Upper lobe of left lung (tissue), 6 donors: ENCODE measurements around the gene SEPTIN1. TPM values are rescaled to one million over a fixed set of nuclear protein-coding genes. Genes with fewer than 3 reads are reported as not detected.

Source experiments
- ATAC-seq, 2 donors: fragments of 200-7000 bp; cut with Tn5 transposase; one replicate each; pipeline ENCODE4 v1.9.1; 2022; ENCODE audit warnings: mild to moderate bottlenecking in 2 of 2, moderate library complexity in 2 of 2; ENCODE audit not compliant: low FRiP score in 2 of 2
- DNase-seq, 2 donors: peaks; one replicate each; pipeline ENCODE4 v3.0.0-alpha.2; 2019 to 2020
- H3K27ac ChIP-seq, 4 donors: fragments of 200-600 bp; sonication (generic); one replicate each; pipeline ENCODE4 v1.5.1; 2016 to 2019
- H3K27me3 ChIP-seq, 4 donors: fragments of 200-600 bp; sonication (generic); one replicate each; pipeline ENCODE4 v1.5.1; 2017 to 2019
- H3K36me3 ChIP-seq, 4 donors: fragments of 200-600 bp; sonication (generic); one replicate each; pipeline ENCODE4 v1.5.1; 2016 to 2019
- H3K4me1 ChIP-seq, 4 donors: fragments of 200-600 bp; sonication (generic); one replicate each; pipeline ENCODE4 v1.5.1; 2018 to 2019
- H3K4me3 ChIP-seq, 4 donors: fragments of 200-600 bp; sonication (generic); one replicate each; pipeline ENCODE4 v1.5.1; 2017 to 2019; ENCODE audit warnings: mild to moderate bottlenecking in 2 of 4, moderate library complexity in 1 of 4
- H3K9me3 ChIP-seq, 4 donors: fragments of 200-600 bp; sonication (generic); one replicate each; pipeline ENCODE4 v1.5.1; 2018 to 2019
- CTCF ChIP-seq, 6 experiments: fragments of 450-650 bp in 4 of 6; fragments of 200-600 bp in 2 of 6; sonication (generic) in 2 of 6; IDR thresholded peaks; one replicate each; pipeline ENCODE4 v1.5.1; 2016 to 2019; ENCODE audit warnings: antibody characterized with exemption in 6 of 6
- EP300 ChIP-seq, 4 donors: sonication (generic); formaldehyde crosslinking; IDR thresholded peaks; one replicate each; pipeline ENCODE4 v1.5.1; 2017; ENCODE audit warnings: antibody characterized with exemption in 4 of 4, control low read depth in 2 of 4
- POLR2A ChIP-seq, 4 donors: fragments of 450-650 bp; IDR thresholded peaks; one replicate each; pipeline ENCODE4 v1.5.1; 2016 to 2017; ENCODE audit warnings: antibody characterized with exemption in 4 of 4, mild to moderate bottlenecking in 2 of 4
- POLR2AphosphoS5 ChIP-seq, 2 donors: sonication (generic); formaldehyde crosslinking; IDR thresholded peaks; one replicate each; pipeline ENCODE4 v1.5.1; 2017; ENCODE audit warnings: antibody characterized with exemption in 2 of 2
- WGBS, 2 donors: methylation state at CpG; one replicate each; pipeline ENCODE4 v1.1.5; 2017 to 2018; 5-methylcytosine and 5-hydroxymethylcytosine counted together
- total RNA-seq, 6 donors: library from RNA; depleted of rRNA in 4 of 6; stranded (reverse); fragments of >200 nt in 4 of 6; gene quantifications; one replicate each; pipeline versions ENCODE4 v1.1.0 to v1.2.1, GENCODE V29; 2016 to 2021
- donor health status: DM: no; HTN: no; CAD: no; lungs with moderate emphysema.
- donor health status: DM: no; HTN: yes; CAD: no; lungs with severe emphysema.

The SEPTIN1 gene
- total RNA-seq, 6 donors from 2014 or later: 3.5 to 13.6 (median 7.1) TPM

GRCh38 chr16:30401768-30402425 is 19.5 kb upstream of the SEPTIN1 start:
- 70 to 82% methylated on average over 8 of the region's 8 CpGs for WGBS, 2 donors
- H3K4me3 ChIP-seq: no peak overlapping the region
- H3K36me3 ChIP-seq: peaks cover 0 to 18% (median 10%) of the 10 kb centered on the region in 4 donors
- no peaks in the 10 kb centered on the region for H3K27me3 ChIP-seq
- H3K4me1 ChIP-seq: peaks cover 4 to 34% (median 9%) of the 10 kb centered on the region in 4 donors
- ATAC-seq: no peak
- DNase-seq: no peak
- TF ChIP-seq POLR2A (IDR thresholded peaks at IDR 0.05) (no peak), EP300 (IDR thresholded peaks at IDR 0.05) (no peak), CTCF (IDR thresholded peaks at IDR 0.05) (no peak), POLR2AphosphoS5 (IDR thresholded peaks at IDR 0.05) (no peak)
- H3K9me3 ChIP-seq: no peaks in the 10 kb centered on the region
- no peak overlapping the region for H3K27ac ChIP-seq

GRCh38 chr16:30399435-30400186 is 17.2 kb upstream of the SEPTIN1 start:
- Histone ChIP-seq H3K27me3 (no peaks in the 10 kb centered on the region), H3K36me3 (peaks cover 0 to 18% (median 10%) of the 10 kb centered on the region in 4 donors), H3K9me3 (no peaks in the 10 kb centered on the region), H3K27ac (peak overlapping the region; percentile 65 to 88 (median 74)), H3K4me1 (peaks cover 13 to 51% (median 19%) of the 10 kb centered on the region in 4 donors), H3K4me3 (peak overlapping the region; percentile 20 to 77 (median 66))
- ATAC-seq (no peak), DNase-seq (no peak)
- 19 to 37% methylated on average over 4 to 12 of the region's 12 CpGs for WGBS, 2 donors
- TF ChIP-seq POLR2A (IDR thresholded peaks at IDR 0.05) (no peak), POLR2AphosphoS5 (IDR thresholded peaks at IDR 0.05) (no peak), EP300 (IDR thresholded peaks at IDR 0.05) (no peak), CTCF (IDR thresholded peaks at IDR 0.05) (no peak)

GRCh38 chr16:30398661-30399434 is 16.5 kb upstream of the SEPTIN1 start:
- Histone ChIP-seq H3K9me3 (no peaks in the 10 kb centered on the region), H3K36me3 (peaks cover 0 to 18% (median 10%) of the 10 kb centered on the region in 4 donors), H3K27ac (peak overlapping the region in 2 of 4 donors; percentile 79 to 88), H3K4me3 (no peak overlapping the region), H3K27me3 (no peaks in the 10 kb centered on the region), H3K4me1 (peaks cover 17 to 56% (median 22%) of the 10 kb centered on the region in 4 donors)
- 84 to 90% methylated on average over 13 to 23 of the region's 23 CpGs for WGBS, 2 donors
- TF ChIP-seq CTCF (IDR thresholded peaks at IDR 0.05): no peak
- no peak for TF ChIP-seq POLR2A (IDR thresholded peaks at IDR 0.05)
- TF ChIP-seq EP300 (IDR thresholded peaks at IDR 0.05): no peak
- no peak for TF ChIP-seq POLR2AphosphoS5 (IDR thresholded peaks at IDR 0.05)
- no peak for ATAC-seq
- DNase-seq: peak in 1 of 2 donors; percentile 55

GRCh38 chr16:30397776-30398660 is 15.7 kb upstream of the SEPTIN1 start:
- Histone ChIP-seq H3K4me3 (no peak overlapping the region), H3K27me3 (no peaks in the 10 kb centered on the region), H3K9me3 (no peaks in the 10 kb centered on the region), H3K27ac (no peak overlapping the region), H3K4me1 (peaks cover 17 to 56% (median 22%) of the 10 kb centered on the region in 4 donors), H3K36me3 (peaks cover 0 to 18% (median 10%) of the 10 kb centered on the region in 4 donors)
- 89 to 91% methylated on average over 9 to 33 of the region's 42 CpGs for whole genome bisulfite sequencing, 2 donors
- TF ChIP-seq POLR2AphosphoS5 (IDR thresholded peaks at IDR 0.05): no peak
- TF ChIP-seq EP300 (IDR thresholded peaks at IDR 0.05): no peak
- no peak for TF ChIP-seq CTCF (IDR thresholded peaks at IDR 0.05)
- TF ChIP-seq POLR2A (IDR thresholded peaks at IDR 0.05): no peak
- DNase-seq: peak in 1 of 2 donors; percentile 73
- ATAC-seq: no peak
